Bone marrow (tissue), 2 donors: ENCODE results near the gene KRT9.
"Not testable (repeated sequence)": the region's sequence is repeated elsewhere in the genome, so short reads cannot be mapped to it uniquely, and the experiment has no call there.

Experiments
- DNase-seq, 2 donors: peaks; one replicate each; lab custom pipeline; 2025; lab: John Stamatoyannopoulos, UW

Gene KRT9

DNA sequence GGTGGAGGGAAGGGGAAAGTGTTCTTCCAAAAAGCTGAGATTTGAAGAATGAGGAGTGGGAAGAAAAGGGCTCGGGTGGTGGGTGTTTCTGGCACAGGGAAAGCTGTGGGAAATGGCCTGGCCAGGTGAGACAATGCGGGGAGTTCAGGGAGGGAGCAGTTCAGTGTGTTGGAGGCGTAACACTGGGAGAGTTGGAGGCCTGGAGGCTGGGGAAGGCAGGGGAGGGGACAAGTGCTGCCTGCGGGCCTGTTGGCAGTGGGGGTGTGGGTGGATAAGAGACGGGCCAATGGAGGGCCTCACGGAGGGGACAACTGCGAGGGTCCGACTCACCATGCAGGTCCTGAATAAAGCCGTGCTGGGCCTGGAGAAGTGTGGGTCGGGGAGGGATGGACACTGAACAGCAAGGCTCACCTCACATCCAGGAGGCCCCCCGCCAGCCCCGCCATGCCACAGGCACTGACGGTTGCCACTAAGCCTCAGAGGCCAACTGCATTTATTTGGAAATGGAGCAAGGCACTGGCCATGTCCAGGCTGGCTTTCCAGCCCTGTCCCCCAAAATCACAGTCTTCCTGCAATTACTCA, 25.9 kb downstream of the KRT9 start:
- no peak for DNase-seq

DNA sequence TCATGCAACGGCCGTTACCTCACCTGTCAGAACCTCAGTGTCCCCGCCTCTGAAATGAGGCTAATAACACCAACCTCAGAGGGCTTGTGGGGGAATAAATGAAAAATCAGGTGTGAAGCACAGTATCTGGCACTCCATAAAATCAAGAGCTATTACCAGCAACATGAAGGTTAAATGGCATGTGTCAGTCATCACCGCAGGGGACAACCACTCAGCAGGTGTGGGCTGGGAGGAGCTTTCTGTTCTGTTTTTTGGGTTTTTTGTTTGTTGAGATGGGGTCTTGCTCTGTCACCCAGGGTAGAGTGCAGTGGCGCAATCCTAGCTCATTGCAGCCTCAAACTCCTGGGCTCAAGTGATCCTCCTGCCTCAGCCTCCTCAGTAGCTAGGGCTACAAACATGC, 26.9 kb downstream of the KRT9 start:
- DNase-seq: no peak

- DNase-seq: no peak
These were observed 27.4 kb downstream of the KRT9 start for GRCh38 chr17:41544491-41544892.

DNA sequence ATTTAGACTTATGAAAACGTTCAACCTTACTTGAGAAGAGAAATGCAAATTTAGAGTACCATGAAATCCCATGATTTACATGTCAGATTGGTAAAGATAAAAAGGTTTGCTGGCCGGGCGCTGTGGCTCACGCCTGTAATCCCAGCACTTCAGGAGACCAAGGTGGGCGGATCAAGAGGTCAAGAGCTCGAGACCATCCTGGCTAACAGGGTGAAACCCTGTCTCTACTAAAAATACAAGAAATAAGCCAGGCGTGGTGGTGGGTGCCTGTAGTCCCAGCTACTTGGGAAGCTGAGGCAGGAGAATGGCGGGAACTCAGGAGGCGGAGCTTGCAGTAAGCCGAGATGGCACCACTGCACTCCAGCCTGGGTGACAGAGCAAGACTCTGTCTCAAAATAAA, 29.1 kb downstream of the KRT9 start:
- not testable (repeated sequence) for DNase-seq

- no peak for DNase-seq
These were observed 29.5 kb downstream of the KRT9 start for GRCh38 chr17:41542357-41542756.

DNA sequence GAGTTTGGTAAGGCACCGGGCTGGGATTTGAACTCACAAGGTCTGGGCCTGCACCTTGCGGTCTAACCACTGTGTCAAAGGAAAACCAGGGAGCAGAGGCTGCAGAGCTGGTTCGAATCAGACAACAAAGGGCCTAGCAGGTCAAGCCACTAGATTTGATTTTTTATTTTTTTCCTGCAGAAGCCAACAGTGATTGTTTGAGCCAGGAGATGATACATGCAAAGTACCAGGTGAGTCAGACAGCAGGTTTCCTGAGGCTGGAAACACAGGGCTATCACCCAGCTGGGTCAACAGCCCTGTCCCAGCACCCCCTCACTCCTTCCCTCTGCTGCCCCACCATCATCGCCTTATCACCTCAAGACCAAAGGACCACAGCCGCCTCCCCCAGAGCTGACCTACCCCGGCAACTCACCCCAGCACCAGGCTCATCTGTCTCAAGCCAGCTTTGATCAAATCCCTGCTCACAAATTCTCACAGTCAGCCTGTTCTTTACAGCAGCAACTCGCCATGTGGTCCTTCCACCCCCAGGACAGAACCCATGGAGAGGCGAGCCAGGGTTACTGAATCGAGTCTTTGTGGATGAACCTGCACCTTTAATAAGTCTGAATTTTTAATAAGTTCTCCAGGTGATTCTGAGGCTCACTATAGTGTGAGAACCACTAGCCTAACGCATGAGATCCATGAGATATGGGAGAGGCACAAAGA, 30.8 kb downstream of the KRT9 start:
- no peak for DNase-seq

- DNase-seq: no peak
These were observed 31.7 kb downstream of the KRT9 start for GRCh38 chr17:41539979-41540701.

- DNase-seq: no peak
These were observed 32.8 kb downstream of the KRT9 start for GRCh38 chr17:41539071-41539492.

DNA sequence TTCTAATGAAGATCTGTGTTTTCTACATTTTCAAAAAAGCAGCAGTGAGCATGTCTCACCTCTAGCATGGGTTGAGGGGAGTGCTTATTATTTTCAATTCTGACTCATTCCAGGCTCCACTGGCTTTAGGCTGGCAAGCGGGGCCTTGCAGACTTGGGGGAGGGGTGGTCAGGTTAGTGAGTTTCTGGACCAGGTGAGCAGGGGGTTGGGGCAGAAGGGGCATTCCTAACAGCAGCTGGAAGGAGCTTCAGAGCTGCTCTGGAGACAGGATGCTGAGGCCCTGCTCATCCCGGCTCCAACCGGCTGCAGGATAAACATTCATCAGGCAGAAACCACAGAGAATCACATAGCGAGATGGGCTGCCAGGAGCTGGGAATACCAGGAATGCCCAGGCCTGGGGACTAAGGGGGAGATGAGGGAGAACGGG, 33.3 kb downstream of the KRT9 start:
- no peak for DNase-seq

DNA sequence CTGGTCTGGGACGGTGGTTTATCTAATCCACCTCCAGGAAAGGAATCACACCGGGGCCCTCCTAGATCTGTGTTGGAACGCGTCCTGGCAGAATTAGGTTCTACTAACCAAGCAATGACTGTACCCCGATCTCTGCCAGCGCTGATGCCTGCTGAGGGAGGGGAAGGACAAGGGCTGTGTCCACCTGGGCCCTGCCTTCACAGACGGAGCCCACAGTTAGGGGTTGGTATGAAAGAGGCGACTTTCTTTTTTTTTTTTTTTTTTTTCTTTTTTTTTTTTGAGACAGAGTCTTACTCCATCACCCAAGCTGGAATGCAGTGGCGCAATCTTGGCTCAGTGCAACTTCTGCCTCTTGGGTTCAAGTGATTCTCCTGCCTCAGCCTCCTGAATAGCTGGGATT, 33.9 kb downstream of the KRT9 start:
- DNase-seq: no peak

- no peak for DNase-seq
These were observed 34.3 kb downstream of the KRT9 start for GRCh38 chr17:41537614-41537954.

DNA sequence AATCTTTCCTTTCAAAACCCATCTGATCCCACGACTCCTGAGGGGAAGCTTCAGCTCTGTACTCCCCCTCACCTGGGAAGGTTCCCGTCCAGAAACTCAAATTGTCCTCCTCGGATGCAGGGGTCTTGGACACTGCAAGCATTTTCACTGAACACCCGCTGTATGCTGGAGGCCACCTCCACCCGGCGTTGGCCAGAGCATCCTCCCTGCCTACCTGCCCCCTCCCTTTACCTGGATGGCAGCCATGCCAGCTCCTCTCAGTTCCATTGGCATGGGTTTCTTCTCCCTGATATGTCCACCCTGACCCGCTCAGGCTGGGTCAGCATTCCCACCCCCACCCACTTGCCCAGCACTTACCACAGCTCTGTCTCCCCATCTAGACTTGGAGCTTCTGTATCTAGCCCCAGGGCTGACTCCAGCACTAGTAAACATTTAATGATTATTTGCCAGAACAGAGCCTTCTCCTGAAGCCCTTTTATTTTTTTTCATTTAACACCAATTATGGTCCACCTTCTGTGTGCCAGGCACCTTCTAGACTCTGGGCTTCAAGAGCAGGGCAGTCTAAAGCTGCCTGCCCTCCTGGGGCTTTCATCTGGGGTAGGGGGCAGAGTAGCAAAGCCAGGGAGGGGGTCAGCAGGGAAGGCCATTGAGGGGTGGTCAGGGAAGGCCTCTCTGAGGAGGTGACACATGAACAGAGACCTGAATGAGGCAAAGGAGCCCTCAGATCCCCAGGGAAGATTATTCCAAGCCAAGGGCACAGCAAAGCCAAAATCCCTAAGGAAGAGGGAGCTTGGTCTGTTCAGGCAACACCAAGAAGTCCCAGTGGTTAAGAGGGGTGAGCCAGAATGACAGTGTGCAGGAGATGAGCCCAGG, 34.9 kb downstream of the KRT9 start:
- DNase-seq: no peak

- DNase-seq: no peak
These were observed 35.9 kb downstream of the KRT9 start for GRCh38 chr17:41535764-41536481.

DNA sequence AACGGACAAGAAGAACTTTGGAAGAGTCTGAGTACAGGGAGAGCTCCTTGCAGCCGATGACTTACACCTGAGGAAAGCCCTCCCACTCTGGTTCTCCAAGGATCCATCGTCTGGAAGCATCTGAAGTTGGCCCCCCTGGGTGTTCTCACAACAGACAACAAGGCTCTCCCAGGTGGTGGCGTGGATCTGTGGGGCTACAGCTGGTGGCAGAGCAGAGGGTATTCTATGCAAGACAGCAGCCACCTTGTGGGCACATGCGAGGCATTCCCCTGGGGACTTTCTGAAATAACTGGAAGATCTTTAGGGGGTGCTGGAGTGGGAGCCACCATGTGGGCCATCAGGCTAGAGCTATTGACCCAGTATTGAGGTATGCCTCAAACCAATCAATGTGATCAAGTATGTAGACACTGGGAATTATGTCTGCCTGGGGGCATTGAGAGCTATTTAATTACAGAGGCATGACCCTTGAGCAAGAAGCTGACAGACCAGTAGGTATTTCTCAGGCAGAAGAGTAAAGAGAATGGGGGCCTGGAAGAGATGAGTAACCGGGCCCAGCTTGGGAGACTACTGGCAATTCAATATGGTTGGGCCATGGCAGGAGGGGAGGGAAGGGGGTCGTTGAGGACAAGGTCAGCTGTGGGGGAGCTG, 36.8 kb downstream of the KRT9 start:
- DNase-seq: no peak

GRCh38 chr17:41533613-41534012, 38.2 kb downstream of the KRT9 start:
- no peak for DNase-seq

DNA sequence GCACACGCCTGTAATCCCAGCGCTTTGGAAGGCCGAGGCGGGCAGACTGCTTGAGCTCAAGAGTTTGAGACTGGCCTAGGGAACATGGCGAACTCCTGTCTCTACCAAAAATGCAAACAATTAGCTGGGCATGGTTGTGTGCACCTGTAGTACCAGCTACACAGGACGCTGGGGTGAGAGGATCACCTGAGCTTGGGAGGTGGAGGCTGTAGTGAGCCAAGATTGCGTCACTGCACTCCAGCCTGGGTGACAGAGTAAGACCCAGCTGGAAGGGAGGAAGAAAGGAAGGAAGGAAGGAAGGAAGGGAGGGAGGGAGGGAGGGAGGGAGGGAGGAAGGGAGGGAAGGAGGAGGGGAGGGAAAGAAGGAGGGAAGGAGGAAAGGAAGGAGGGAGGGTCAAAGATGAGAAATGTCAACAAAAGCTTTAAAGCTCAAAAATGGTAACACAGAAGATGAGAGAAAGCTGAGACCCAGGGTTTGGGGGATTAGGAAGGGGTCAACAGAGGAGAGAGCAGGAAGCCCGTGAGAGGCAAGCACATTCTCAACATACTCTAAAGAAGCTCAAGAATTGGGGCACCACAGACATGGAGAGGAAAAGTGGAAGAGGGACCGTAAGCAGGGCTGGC, 38.8 kb downstream of the KRT9 start:
- DNase-seq: no peak

DNA sequence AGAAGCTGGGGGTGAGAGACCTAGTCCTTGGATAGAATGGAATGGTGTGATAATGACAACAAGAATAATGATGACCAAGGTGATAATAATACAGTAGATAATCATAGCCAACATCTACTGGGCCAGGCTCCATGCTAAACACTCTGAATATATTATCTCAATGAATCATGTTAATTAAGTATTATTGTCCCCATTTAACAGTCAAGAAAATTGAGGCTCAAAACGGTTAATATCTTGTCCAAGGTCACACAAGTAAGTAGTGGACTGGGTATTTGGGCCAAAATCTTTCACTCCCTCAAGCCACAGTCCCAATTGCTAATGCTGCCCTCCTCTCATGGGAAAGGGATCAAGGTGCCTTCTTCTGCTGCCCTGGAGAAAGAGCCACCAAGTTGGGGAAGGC, 39.9 kb downstream of the KRT9 start:
- no peak for DNase-seq

- no peak for DNase-seq
These were observed 41.5 kb downstream of the KRT9 start for GRCh38 chr17:41530062-41531048.

DNA sequence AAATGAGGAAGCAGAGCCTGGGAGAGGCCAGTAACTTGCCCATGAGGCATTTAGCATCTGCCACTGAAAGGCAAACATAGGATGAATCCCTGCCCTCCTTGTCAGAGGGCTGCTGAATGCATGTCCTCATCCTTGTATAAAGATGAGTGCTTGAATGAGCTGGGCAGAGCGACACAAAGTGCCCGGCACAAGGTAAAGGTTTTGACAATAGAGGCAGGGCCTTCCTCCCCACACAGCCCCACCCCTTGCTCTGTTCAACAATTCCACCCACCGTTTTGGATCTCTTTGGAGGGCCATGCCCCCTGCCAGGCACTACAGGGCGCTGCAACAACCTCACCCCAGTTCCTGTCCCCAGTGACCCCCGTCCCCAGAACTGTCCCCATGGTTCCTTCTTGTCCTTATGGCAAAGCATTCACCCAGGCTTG, 42.4 kb downstream of the KRT9 start:
- no peak for DNase-seq

DNA sequence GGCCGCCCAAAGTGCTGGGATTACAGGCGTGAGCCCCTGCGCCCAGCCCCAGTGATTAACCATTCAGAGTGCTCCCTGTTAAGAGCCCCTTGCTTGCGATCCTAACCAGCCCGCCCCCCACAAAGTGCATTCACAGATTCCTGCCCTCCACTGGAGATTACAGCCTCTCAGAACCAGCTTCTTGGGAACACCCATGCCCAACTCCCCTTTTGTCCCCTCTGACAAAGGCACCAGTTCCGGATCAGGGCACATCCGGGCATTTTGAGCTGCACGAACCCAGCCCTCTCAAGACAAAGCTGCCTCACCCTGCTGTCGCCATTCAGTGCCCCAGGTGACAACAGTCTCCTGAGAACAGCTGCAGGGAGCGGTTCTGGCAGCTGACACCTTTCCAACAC, 42.9 kb downstream of the KRT9 start:
- no peak for DNase-seq
